Measurements from ENCODE around the gene UFL1.
"Not testable (repeated sequence)": the region's sequence is repeated elsewhere in the genome, so short reads cannot be mapped to it uniquely, and the experiment has no call there.

UFL1 gene

DNA sequence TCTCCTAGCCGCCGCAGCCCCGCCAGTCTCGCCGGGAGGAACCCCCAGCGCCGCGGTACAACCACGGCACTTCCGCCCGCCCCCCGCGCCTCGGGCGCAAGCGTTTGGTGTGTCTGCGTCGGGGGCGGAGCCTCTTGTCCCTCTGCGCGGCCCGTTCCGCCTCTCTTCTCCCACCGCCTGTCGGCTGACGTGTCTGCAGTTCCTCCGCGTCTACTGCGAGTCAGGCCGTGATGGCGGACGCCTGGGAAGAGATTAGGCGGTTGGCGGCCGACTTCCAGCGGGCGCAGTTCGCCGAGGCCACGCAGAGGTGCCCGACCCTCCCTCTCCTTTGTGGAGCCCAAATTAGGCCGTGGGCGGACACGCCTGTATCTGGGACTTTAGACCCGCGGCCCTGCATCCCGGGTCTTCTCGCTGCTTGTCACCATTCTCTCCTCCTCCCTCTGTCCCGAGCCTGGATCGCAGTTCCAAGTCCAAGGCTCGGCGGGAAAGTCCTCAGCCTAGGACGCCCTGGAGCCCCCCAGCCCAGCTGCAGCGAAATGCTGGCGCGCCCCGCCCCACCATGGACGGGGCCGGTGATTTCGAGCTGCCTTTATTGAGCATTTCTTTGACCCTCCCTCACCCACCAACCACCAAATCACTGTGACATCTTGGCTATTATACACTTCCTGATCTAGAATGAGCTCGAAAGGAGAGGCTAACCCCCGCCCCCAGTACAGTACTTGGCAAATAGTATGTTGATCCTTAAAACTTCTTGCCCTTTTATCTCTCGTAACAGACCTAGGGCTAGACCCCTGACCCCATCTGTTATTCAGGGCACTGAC lies at the start of gene UFL1:
TSS of gene UFL1 (plus strand) at position 163 of the 821 bp plus-strand sequence. CDS start at position 231, 68 bp downstream.
- H3K9me3 ChIP-seq (ENCODE audit: control insufficient read depth, low read length) = no peaks in the 10 kb centered on the region
- peaks cover 31% of the 10 kb centered on the region for H3K4me1 ChIP-seq (ENCODE audit: control insufficient read depth, insufficient read depth, low read length)
- DNase-seq (ENCODE audit: low read depth) = peak; percentile 98
- peaks cover 21% of the 10 kb centered on the region for H3K36me3 ChIP-seq (ENCODE audit: control insufficient read depth, insufficient read depth, low read length, severe bottlenecking)
- H3K4me3 ChIP-seq (ENCODE audit: low read length) = peak within 1 kb of the TSS; percentile 99
- H3K27me3 ChIP-seq (replicated peaks; ENCODE audit: control insufficient read depth, insufficient read depth, low read length) = no peaks in the 10 kb centered on the region
- peak within 1 kb of the TSS; percentile 98 for H3K9ac ChIP-seq (ENCODE audit: low read length)

DNA sequence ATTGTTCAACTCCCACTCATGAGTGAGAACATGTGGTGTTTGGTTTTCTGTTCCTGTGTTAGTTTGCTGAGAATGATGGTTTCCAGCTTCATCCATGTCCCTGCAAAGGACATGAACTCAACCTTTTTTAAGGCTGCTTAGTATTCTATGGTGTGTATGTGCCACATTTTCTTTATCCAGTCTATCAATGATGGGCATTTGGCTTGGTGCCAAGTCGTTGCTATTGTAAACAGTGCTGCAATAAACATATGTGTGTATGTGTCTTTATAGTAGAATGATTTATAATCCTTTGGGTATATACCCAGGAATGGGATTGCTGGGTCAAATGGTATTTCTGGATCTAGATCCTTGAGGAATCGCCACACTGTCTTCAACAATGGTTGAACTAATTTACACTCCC lies 49.3 kb upstream of the UFL1 start:
- not testable (repeated sequence) for H3K36me3 ChIP-seq (ENCODE audit: control insufficient read depth, insufficient read depth, low read length, severe bottlenecking); H3K4me3 ChIP-seq (ENCODE audit: low read length); H3K4me1 ChIP-seq (ENCODE audit: control insufficient read depth, insufficient read depth, low read length); H3K9ac ChIP-seq (ENCODE audit: low read length); H3K27me3 ChIP-seq (replicated peaks; ENCODE audit: control insufficient read depth, insufficient read depth, low read length); DNase-seq (ENCODE audit: low read depth); H3K9me3 ChIP-seq (ENCODE audit: control insufficient read depth, low read length)

DNA sequence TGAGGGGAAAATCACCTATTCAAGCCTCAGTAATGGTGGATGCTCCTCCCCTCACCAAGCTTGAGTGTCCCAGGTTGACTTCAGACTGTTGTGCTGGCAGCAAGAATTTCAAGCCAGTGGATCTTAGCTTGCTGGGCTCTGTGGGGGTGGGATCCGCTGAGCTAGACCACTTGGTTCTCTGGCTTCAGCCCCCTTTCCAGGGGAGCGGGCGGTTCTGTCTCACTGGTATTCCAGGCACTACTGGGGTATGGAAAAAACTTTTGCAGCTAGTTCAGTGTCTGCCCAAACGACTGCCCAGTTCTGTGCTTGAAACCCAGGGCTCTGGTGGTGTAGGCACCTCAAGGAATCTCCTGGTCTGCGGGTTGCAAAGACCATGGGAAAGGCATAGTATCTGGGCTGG lies 42.9 kb upstream of the UFL1 start:
- DNase-seq (ENCODE audit: low read depth) = no peak
- H3K4me3 ChIP-seq (ENCODE audit: low read length) = no peak overlapping the region
- no peaks in the 10 kb centered on the region for H3K36me3 ChIP-seq (ENCODE audit: control insufficient read depth, insufficient read depth, low read length, severe bottlenecking)
- no peak overlapping the region for H3K9ac ChIP-seq (ENCODE audit: low read length)
- no peaks in the 10 kb centered on the region for H3K9me3 ChIP-seq (ENCODE audit: control insufficient read depth, low read length)
- no peaks in the 10 kb centered on the region for H3K27me3 ChIP-seq (replicated peaks; ENCODE audit: control insufficient read depth, insufficient read depth, low read length)
- no peaks in the 10 kb centered on the region for H3K4me1 ChIP-seq (ENCODE audit: control insufficient read depth, insufficient read depth, low read length)

DNA sequence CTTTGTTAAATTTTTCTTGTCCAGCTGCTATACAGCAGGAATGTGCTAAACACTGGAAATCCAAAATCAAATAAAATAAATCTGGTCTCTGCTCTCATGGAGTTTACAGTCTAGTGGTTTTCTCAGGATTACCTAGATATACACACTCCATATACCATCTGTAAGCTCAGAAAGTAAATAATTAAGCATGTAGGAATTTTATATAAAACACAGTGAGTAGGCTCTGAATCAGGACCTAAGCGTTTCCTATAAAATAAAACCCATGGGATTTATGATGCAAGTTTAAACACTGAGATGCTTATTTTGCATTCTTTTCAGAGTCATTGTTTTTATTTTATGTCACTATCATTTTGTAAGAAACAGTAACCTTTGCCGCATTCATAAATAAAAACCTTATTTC lies 29.7 kb upstream of the UFL1 start:
- no peak overlapping the region for H3K9ac ChIP-seq (ENCODE audit: low read length)
- H3K4me1 ChIP-seq (ENCODE audit: control insufficient read depth, insufficient read depth, low read length) = no peaks in the 10 kb centered on the region
- peaks cover 4% of the 10 kb centered on the region for H3K9me3 ChIP-seq (ENCODE audit: control insufficient read depth, low read length)
- H3K4me3 ChIP-seq (ENCODE audit: low read length) = no peak overlapping the region
- H3K36me3 ChIP-seq (ENCODE audit: control insufficient read depth, insufficient read depth, low read length, severe bottlenecking) = no peaks in the 10 kb centered on the region
- H3K27me3 ChIP-seq (replicated peaks; ENCODE audit: control insufficient read depth, insufficient read depth, low read length) = no peaks in the 10 kb centered on the region
- DNase-seq (ENCODE audit: low read depth) = no peak

DNA sequence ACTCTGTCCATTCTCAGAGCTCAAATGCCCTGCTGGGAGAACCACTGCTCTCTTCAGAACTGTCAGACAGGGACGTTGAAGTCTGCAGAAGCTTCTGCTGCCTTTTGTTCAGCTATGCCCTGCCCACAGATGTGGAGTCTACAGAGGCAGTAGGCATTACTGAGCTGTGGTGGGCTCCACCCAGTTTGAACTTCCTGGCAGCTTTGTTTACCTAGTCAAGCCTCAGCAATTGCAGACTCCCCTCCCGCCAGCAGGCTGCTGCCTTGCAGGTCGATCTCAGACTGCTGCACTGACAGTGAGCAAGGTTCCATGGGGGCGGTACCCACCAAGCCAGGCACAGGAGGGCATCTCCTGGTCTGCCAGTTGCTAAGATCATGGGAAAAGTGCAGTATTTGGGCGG lies 21.8 kb upstream of the UFL1 start:
- no peaks in the 10 kb centered on the region for H3K27me3 ChIP-seq (replicated peaks; ENCODE audit: control insufficient read depth, insufficient read depth, low read length)
- no peak overlapping the region for H3K9ac ChIP-seq (ENCODE audit: low read length)
- H3K4me3 ChIP-seq (ENCODE audit: low read length) = no peak overlapping the region
- H3K4me1 ChIP-seq (ENCODE audit: control insufficient read depth, insufficient read depth, low read length) = no peaks in the 10 kb centered on the region
- DNase-seq (ENCODE audit: low read depth) = no peak
- peaks cover 8% of the 10 kb centered on the region for H3K9me3 ChIP-seq (ENCODE audit: control insufficient read depth, low read length)
- no peaks in the 10 kb centered on the region for H3K36me3 ChIP-seq (ENCODE audit: control insufficient read depth, insufficient read depth, low read length, severe bottlenecking)

DNA sequence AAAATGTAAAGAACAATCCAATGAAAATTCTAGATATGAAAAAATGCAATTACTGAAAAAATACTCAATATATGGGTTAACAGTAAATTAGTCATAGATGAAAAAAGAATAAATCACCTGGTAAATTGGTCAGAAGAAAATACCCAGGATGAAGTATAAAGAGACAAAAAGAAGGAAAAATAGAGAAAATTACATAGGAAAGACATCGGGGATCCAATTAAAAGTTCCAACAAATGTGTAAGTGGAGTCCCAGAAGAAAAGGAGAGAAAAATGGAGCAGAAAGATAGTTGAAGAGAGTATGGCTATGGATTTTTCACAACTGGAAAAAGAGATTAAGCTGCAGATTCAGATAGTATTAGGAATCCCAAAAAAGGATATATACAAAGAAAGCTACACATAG lies 18.7 kb upstream of the UFL1 start:
- DNase-seq (ENCODE audit: low read depth) = no peak
- peaks cover 8% of the 10 kb centered on the region for H3K9me3 ChIP-seq (ENCODE audit: control insufficient read depth, low read length)
- no peaks in the 10 kb centered on the region for H3K27me3 ChIP-seq (replicated peaks; ENCODE audit: control insufficient read depth, insufficient read depth, low read length)
- no peak overlapping the region for H3K9ac ChIP-seq (ENCODE audit: low read length)
- no peaks in the 10 kb centered on the region for H3K36me3 ChIP-seq (ENCODE audit: control insufficient read depth, insufficient read depth, low read length, severe bottlenecking)
- no peaks in the 10 kb centered on the region for H3K4me1 ChIP-seq (ENCODE audit: control insufficient read depth, insufficient read depth, low read length)
- H3K4me3 ChIP-seq (ENCODE audit: low read length) = no peak overlapping the region

DNA sequence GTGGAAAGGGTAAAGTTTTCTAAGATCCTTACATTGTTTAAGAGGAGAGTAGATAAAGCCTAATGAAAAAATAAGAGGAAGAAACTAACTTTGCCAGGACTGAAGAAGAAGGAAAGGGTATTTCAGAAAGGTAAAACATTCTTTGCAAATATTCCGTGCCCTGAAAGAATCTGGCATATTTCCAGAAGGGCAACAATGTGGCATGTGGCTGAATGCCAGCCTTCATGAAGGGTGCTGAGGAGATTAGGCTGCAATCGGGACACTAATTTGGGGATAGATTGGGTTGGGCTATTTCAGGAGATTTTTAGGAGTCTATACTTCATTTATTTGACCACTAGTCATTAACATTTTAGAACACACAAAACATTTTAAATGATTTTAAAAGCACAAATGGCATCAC lies 16.2 kb upstream of the UFL1 start:
- Histone ChIP-seq H3K9ac (ENCODE audit: low read length) (no peak overlapping the region), H3K4me3 (ENCODE audit: low read length) (no peak overlapping the region), H3K9me3 (ENCODE audit: control insufficient read depth, low read length) (peaks cover 8% of the 10 kb centered on the region), H3K27me3 (replicated peaks; ENCODE audit: control insufficient read depth, insufficient read depth, low read length) (no peaks in the 10 kb centered on the region), H3K4me1 (ENCODE audit: control insufficient read depth, insufficient read depth, low read length) (no peaks in the 10 kb centered on the region), H3K36me3 (ENCODE audit: control insufficient read depth, insufficient read depth, low read length, severe bottlenecking) (no peaks in the 10 kb centered on the region)
- DNase-seq (ENCODE audit: low read depth) = no peak

DNA sequence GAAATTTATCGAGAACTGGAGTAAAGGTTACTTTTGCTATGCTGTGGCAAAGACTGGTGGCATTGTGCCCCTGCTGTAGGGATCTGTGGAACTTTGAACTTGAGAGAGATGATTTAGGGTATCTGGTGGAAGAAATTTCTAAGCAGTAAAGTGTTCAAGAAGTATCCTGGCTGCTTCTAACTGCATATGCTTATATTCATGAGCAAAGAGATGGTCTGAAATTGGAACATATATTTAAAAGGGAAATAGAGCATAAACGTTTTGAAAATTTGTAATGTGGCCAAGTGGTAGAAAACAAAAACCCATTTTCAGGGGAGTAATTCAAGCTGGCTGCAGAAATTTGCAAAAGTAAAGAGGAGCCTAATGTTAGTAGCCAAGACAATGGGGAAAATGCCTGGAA lies 12.3 kb upstream of the UFL1 start:
- no peaks in the 10 kb centered on the region for H3K36me3 ChIP-seq (ENCODE audit: control insufficient read depth, insufficient read depth, low read length, severe bottlenecking)
- H3K4me3 ChIP-seq (ENCODE audit: low read length) = no peak overlapping the region
- no peak overlapping the region for H3K9ac ChIP-seq (ENCODE audit: low read length)
- DNase-seq (ENCODE audit: low read depth) = no peak
- H3K9me3 ChIP-seq (ENCODE audit: control insufficient read depth, low read length) = no peaks in the 10 kb centered on the region
- H3K4me1 ChIP-seq (ENCODE audit: control insufficient read depth, insufficient read depth, low read length) = no peaks in the 10 kb centered on the region
- no peaks in the 10 kb centered on the region for H3K27me3 ChIP-seq (replicated peaks; ENCODE audit: control insufficient read depth, insufficient read depth, low read length)

DNA sequence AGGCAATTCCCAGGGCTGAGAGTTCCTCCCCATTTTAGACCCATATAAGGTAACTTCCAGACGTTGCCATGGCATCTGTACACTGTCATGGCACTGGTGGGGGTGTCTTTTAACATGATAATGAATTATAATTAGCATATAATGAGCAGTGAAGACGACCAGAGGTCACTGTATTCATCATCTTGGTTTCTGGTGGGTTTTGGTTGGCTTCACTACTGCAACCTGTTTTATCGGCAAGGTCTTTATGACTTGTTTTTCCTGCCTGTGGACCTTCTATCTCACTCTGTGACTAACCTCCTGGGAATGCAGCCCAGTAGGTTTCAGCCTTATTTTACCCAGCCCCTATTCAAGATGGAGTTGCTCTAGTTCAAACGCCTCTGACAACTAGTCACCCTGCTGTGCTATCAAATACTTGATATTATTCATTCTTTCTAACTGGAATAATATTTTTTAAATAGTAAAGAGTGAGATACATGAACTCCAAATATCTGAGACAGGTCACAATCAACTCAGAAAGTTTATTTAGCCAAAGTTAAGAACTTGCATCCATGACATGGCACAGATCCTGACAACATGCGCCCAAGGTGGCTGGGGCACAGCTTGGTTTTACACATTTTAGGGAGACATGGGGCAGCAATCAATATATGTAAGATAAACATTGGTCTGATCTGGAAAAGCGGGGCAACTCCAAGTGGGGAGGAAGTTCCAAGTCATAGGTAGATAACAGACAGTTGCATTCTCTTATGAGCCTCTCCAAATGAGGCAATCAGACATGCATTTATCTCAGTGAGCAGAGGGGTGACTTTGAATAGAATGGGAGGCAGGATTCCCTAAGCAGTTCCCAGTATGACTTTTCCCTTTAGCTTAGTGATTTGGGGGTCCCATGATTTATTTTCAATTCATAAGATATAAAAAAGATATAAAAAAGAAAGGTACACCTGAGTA lies 1.2 kb upstream of the UFL1 start:
- Histone ChIP-seq H3K9ac (ENCODE audit: low read length) (peak overlapping the region; percentile 98), H3K4me1 (ENCODE audit: control insufficient read depth, insufficient read depth, low read length) (peaks cover 31% of the 10 kb centered on the region), H3K36me3 (ENCODE audit: control insufficient read depth, insufficient read depth, low read length, severe bottlenecking) (peaks cover 6% of the 10 kb centered on the region), H3K9me3 (ENCODE audit: control insufficient read depth, low read length) (no peaks in the 10 kb centered on the region), H3K27me3 (replicated peaks; ENCODE audit: control insufficient read depth, insufficient read depth, low read length) (no peaks in the 10 kb centered on the region), H3K4me3 (ENCODE audit: low read length) (peak overlapping the region; percentile 99)
- peak; percentile 3 for DNase-seq (ENCODE audit: low read depth)

DNA sequence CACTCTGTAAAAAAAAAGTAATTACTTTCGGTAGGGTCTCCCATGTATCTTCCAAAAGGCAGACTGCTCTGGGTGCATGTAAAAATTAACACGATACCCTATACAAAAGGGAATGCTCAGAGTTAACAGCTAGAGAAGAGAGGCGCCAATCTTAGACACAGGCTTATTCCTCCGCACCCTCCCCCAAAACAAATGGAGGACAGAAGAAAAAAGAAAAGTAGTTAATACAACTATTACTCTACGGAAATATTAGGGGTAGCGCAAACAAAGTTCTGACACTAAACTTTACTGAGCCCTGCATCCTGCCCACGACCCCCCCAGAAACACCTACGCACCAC lies 331 bp upstream of the UFL1 start:
- no peak for DNase-seq (ENCODE audit: low read depth)
- no peaks in the 10 kb centered on the region for H3K27me3 ChIP-seq (replicated peaks; ENCODE audit: control insufficient read depth, insufficient read depth, low read length)
- H3K4me1 ChIP-seq (ENCODE audit: control insufficient read depth, insufficient read depth, low read length) = peaks cover 31% of the 10 kb centered on the region
- H3K9ac ChIP-seq (ENCODE audit: low read length) = peak overlapping the region; percentile 98
- peaks cover 15% of the 10 kb centered on the region for H3K36me3 ChIP-seq (ENCODE audit: control insufficient read depth, insufficient read depth, low read length, severe bottlenecking)
- peak overlapping the region; percentile 99 for H3K4me3 ChIP-seq (ENCODE audit: low read length)
- H3K9me3 ChIP-seq (ENCODE audit: control insufficient read depth, low read length) = no peaks in the 10 kb centered on the region

DNA sequence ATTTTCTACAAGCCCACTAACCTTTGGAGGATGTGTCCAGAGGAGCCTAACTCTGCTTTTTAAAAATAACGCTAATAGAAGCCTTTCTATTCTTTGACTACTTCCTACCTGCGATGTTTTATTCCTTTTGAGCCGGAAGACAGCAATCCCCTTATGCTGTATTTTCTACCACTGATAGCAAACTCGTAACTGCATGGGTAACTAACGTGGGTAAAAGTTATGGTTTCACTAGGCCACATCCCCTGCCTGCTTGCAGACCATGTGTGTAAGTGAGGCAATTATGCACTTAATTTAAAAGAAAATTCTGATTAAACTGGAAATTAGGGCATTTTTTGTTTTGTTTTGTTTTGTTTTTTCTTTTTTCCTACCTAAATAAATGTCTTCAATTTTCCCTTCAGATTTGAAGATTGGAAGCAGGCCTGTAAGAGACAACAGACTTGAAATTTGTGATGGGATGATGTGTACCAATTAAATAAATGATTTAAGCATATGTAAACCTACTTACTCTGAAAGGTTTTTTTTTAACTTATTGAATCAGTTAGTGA lies 931 bp downstream of the UFL1 start:
- H3K9ac ChIP-seq (ENCODE audit: low read length) = peak overlapping the region; percentile 98
- H3K36me3 ChIP-seq (ENCODE audit: control insufficient read depth, insufficient read depth, low read length, severe bottlenecking) = peaks cover 27% of the 10 kb centered on the region
- DNase-seq (ENCODE audit: low read depth) = peak; percentile 38
- peaks cover 31% of the 10 kb centered on the region for H3K4me1 ChIP-seq (ENCODE audit: control insufficient read depth, insufficient read depth, low read length)
- H3K9me3 ChIP-seq (ENCODE audit: control insufficient read depth, low read length) = no peaks in the 10 kb centered on the region
- peak overlapping the region; percentile 99 for H3K4me3 ChIP-seq (ENCODE audit: low read length)
- no peaks in the 10 kb centered on the region for H3K27me3 ChIP-seq (replicated peaks; ENCODE audit: control insufficient read depth, insufficient read depth, low read length)
